Left ventricle myocardium inferior (tissue), 1 donor: Measurements from ENCODE around the gene RNASE8. TPM values are rescaled to one million over a fixed set of nuclear protein-coding genes. Genes with fewer than 3 reads are reported as not detected.
A peak's percentile ranks its signal among the peaks of the same experiment; 100 is the strongest.

ENCODE experiments used
- DNase-seq: peaks from one replicate; pipeline ENCODE4 v3.0.0-alpha.2; 2020
- H3K27ac ChIP-seq: fragments of 200-600 bp; replicated peaks from 2 replicates; pipeline ENCODE4 v1.8.0; 2021
- H3K27me3 ChIP-seq: fragments of 200-600 bp; 2 replicates; pipeline ENCODE4 v1.8.0; 2021; ENCODE audit warnings: low read depth
- H3K36me3 ChIP-seq: fragments of 200-600 bp; 2 replicates; pipeline ENCODE4 v1.8.0; 2021
- H3K4me1 ChIP-seq: fragments of 200-600 bp; 2 replicates; pipeline ENCODE4 v1.8.0; 2021
- H3K4me3 ChIP-seq: fragments of 200-600 bp; 2 replicates; pipeline ENCODE4 v1.8.0; 2021; ENCODE audit warnings: mild to moderate bottlenecking, moderate library complexity
- H3K9me3 ChIP-seq: fragments of 200-600 bp; replicated peaks from 2 replicates; pipeline ENCODE4 v1.8.0; 2021
- CTCF ChIP-seq: fragments of 200-600 bp; IDR thresholded peaks from 2 replicates; pipeline ENCODE4 v1.8.0; 2021; ENCODE audit warnings: antibody characterized with exemption, mild to moderate bottlenecking, borderline replicate concordance
- intact Hi-C: fragments of 100-400 bp; cut with micrococcal nuclease; formaldehyde crosslinking; loops from one replicate; pipeline ENCODE4 v1.11.0; 2022
- total RNA-seq: library from RNA; stranded (reverse); fragmentation: NEBNext Ultra II Directional; extraction: Animal tissue kit (Norgen Biotek cat#: 25700); gene quantifications from one replicate; pipeline ENCODE4 v1.2.1, GENCODE V29; 2021
- donor health status: DM: no; HTN: yes; CAD: no; lungs with severe emphysema.

The RNASE8 gene
- total RNA-seq, 1 donor from 2014 or later = not detected

GRCh38 chr14:21098076-21098891, 40.7 kb downstream of the RNASE8 start, which contains the start of gene ZNF219:
ZNF219 (minus strand) TSS chr14:21098655; CDS start chr14:21093591, 5,064 bp downstream.
- H3K9me3 ChIP-seq = no peaks in the 10 kb centered on the region
- no peaks in the 10 kb centered on the region for H3K36me3 ChIP-seq
- DNase-seq = peak; percentile 74
- peak within 1 kb of the TSS; percentile 71 for H3K4me3 ChIP-seq
- peak; percentile 22 for TF ChIP-seq CTCF
- H3K4me1 ChIP-seq = peaks cover 52% of the 10 kb centered on the region
- intact Hi-C loops = no loop called here
- peak within 1 kb of the TSS; percentile 83 for H3K27ac ChIP-seq
- H3K27me3 ChIP-seq = no peaks in the 10 kb centered on the region

- peak overlapping the region; percentile 71 for H3K4me3 ChIP-seq
These were observed 41.4 kb downstream of the RNASE8 start for GRCh38 chr14:21098892-21099595.

GRCh38 chr14:21099596-21099985, 42.0 kb downstream of the RNASE8 start:
- Histone ChIP-seq H3K4me3 (peak overlapping the region; percentile 71), H3K27ac (peak overlapping the region; percentile 83), H3K27me3 (no peaks in the 10 kb centered on the region), H3K9me3 (no peaks in the 10 kb centered on the region), H3K4me1 (peaks cover 56% of the 10 kb centered on the region), H3K36me3 (no peaks in the 10 kb centered on the region)
- no peak for DNase-seq
- intact Hi-C loops = no loop called here
- no peak for TF ChIP-seq CTCF

More at GRCh38 chr14:21098892-21099595, 41.4 kb downstream of the RNASE8 start:
- H3K27ac ChIP-seq = peak overlapping the region; percentile 83
- no peaks in the 10 kb centered on the region for H3K36me3 ChIP-seq
- H3K9me3 ChIP-seq = no peaks in the 10 kb centered on the region
- intact Hi-C loops = no loop called here
- H3K4me1 ChIP-seq = peaks cover 55% of the 10 kb centered on the region
- no peak for TF ChIP-seq CTCF
- no peak for DNase-seq
- H3K27me3 ChIP-seq = no peaks in the 10 kb centered on the region

GRCh38 chr14:21100931-21101330, 43.3 kb downstream of the RNASE8 start, which contains the start of gene TMEM253:
TMEM253 (plus strand) TSS chr14:21101066; CDS start chr14:21101344, 278 bp downstream.
- DNase-seq = no peak
- Histone ChIP-seq H3K27me3 (no peaks in the 10 kb centered on the region), H3K27ac (peak within 1 kb of the TSS; percentile 83), H3K4me1 (peaks cover 64% of the 10 kb centered on the region), H3K9me3 (no peaks in the 10 kb centered on the region), H3K4me3 (no peak within 1 kb of the TSS), H3K36me3 (no peaks in the 10 kb centered on the region)
- TF ChIP-seq CTCF = no peak
- intact Hi-C loops = loop anchor here (5.0 kb wide), 1 partner anchor 34 kb away; no protein-coding TSS in a partner anchor

- H3K4me1 ChIP-seq = peaks cover 64% of the 10 kb centered on the region
- no peak for TF ChIP-seq CTCF
- intact Hi-C loops = loop anchor here (5.0 kb wide), 1 partner anchor 35 kb away; no protein-coding TSS in a partner anchor
These were observed 44.3 kb downstream of the RNASE8 start for GRCh38 chr14:21101802-21102413.

More at GRCh38 chr14:21101802-21102413, 44.3 kb downstream of the RNASE8 start:
- no peak for DNase-seq
- Histone ChIP-seq H3K27ac (no peak overlapping the region), H3K9me3 (no peaks in the 10 kb centered on the region), H3K4me3 (no peak overlapping the region), H3K36me3 (no peaks in the 10 kb centered on the region), H3K27me3 (no peaks in the 10 kb centered on the region)
